Transverse colon (tissue), 3 donors: ENCODE measurements around the gene C10orf90.

ENCODE experiments used
- POLR2A ChIP-seq: fragments of 450-650 bp; IDR thresholded peaks from one replicate; pipeline ENCODE4 v1.6.1; 2016; ENCODE audit warnings: antibody characterized with exemption, mild to moderate bottlenecking, moderate library complexity
- TF ChIP-seq, protein P1 (sequence below), 5 experiments: fragments of 200-600 bp in 3 of 5; fragments of 450-650 bp in 2 of 5; sonication (generic) in 3 of 5; IDR thresholded peaks; 1 replicate in 2 of 5; 2 replicates in 3 of 5; pipeline ENCODE4 v1.5.1; 2016 to 2017; ENCODE audit warnings: antibody characterized with exemption in 5 of 5, inconsistent platforms in 3 of 5, mild to moderate bottlenecking in 2 of 5, moderate library complexity in 1 of 5

DNA sequence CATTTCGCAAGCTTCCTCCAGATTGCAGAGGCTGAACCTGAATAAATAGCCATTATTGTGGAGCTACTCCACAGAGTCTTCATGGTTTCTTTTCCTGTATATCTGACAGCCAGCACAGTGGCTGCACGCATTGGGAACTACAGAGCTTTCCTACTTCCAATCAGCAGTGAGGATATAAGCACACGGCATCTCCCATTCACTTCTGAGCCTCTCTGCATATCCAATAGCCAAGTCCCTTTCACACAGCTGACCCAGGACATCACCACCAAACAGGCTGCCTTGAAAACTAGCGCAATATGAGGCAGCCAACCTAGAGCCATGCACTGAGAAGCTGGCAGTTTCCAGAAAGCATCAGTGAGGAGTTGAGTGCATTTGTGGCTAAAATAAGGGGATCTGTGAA lies 11.6 kb downstream of the C10orf90 start:
- TF ChIP-seq, protein P1, sequence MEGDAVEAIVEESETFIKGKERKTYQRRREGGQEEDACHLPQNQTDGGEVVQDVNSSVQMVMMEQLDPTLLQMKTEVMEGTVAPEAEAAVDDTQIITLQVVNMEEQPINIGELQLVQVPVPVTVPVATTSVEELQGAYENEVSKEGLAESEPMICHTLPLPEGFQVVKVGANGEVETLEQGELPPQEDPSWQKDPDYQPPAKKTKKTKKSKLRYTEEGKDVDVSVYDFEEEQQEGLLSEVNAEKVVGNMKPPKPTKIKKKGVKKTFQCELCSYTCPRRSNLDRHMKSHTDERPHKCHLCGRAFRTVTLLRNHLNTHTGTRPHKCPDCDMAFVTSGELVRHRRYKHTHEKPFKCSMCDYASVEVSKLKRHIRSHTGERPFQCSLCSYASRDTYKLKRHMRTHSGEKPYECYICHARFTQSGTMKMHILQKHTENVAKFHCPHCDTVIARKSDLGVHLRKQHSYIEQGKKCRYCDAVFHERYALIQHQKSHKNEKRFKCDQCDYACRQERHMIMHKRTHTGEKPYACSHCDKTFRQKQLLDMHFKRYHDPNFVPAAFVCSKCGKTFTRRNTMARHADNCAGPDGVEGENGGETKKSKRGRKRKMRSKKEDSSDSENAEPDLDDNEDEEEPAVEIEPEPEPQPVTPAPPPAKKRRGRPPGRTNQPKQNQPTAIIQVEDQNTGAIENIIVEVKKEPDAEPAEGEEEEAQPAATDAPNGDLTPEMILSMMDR (IDR thresholded peaks at IDR 0.05), result no peak
- TF ChIP-seq POLR2A, result no peak
